Frontal cortex (tissue), 4 donors: ENCODE data around the gene PLCE1. TPM values are rescaled to one million over a fixed set of nuclear protein-coding genes. Genes with fewer than 3 reads are reported as not detected.

Experiments
- DNase-seq, 2 donors: peaks; one replicate each; pipeline ENCODE4 v3.0.0; 2012; ENCODE audit warnings: low spot score in 2 of 2
- FAIRE-seq: peaks from 2 replicates; lab custom pipeline; 2012; peaks lifted over from hg19 to GRCh38; lab: Jason Lieb, UNC
- total RNA-seq: library from RNA; depleted of rRNA; stranded (reverse); fragments of >200 nt; gene quantifications from one replicate; pipeline ENCODE4 v1.2.3, GENCODE V29; 2014
- donor health status: control.
- donor health status: control.
- donor health status: control.

Gene PLCE1
- total RNA-seq, 1 donor from 2014 or later, result 4.9 TPM

DNA sequence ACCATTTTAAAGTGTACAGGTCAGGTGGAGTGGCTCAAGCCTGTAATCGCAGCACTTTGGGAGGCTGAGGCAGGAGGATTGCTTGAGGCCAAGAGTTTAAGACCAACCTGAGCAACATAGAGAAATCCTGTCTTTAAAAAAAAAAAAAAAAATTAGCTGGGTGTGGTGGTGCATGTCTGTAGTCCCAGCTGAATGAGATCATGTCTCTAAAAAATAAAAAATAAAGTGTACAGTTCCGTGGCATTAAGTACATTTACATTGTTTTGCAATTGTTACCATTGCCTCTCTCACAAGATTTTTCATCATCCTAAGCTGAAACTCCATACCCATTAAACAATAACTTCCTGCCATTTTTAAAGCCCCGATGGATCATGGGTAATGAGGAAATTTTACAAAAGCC, 20.6 kb downstream of the PLCE1 start:
- DNase-seq (no peak), FAIRE-seq (no peak)

GRCh38 chr10:94016727-94017714, 23.3 kb downstream of the PLCE1 start:
- DNase-seq (no peak), FAIRE-seq (no peak)

DNA sequence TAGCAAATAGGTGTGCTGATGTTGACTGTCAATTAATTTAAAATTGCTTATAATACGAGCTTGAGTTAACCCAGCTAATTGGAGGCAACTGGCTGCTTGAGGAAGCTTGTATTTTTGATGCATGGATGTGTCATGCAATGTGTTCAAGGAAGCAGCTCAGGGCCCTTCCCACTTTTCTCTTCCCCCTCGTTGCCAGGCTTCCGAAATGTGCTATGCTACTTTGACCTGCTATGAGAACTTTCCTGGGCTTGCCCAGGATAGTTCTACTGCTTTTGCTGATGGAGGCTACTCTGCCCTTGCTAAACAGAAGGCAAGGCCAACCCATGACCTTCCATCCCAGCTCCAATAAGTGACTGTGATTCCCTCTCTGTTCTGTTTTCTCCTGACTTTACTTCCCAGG, 24.4 kb downstream of the PLCE1 start:
- DNase-seq (no peak), FAIRE-seq (no peak)

- no peak for FAIRE-seq
- no peak for DNase-seq
These were observed 30.2 kb downstream of the PLCE1 start for GRCh38 chr10:94023906-94024305.

DNA sequence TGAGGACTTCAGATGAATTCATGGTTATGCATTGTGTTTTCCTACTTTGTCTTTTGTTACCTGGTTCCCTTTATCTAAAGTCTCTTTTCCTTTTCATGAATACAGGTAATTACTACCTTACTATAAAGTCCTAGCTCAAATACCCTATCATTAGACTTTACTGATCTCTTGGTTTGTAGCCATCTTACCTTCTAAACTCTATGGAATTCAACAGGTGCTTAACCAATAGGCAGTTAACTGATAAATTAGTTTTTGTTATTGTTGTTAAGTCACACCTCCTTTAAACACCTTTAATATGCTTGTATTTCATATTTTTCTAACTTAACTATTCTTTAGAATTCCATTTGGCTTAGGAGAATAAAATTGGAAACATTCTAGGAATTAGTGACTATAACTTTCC, 30.7 kb downstream of the PLCE1 start:
- FAIRE-seq, result no peak
- no peak for DNase-seq

DNA sequence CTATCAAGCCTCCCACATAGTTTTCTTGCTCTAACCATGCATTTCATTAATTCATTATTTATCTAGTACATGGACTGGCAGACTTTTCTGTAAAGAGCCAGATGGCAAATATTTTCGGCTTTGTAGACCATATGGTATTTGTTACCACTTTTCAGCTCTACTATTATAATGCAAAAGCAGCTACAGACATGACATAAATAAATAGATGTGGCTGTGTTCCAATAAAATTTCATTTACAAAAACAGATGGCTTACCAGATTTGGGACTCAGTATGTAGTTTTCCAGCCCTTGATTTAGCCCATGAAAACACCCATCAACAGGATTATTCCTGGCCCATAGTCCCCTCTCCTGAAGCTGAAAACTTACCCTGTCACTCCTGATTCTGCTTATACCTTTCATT, 32.1 kb downstream of the PLCE1 start:
- no peak for DNase-seq
- no peak for FAIRE-seq

- DNase-seq, result no peak
- no peak for FAIRE-seq
These were observed 33.5 kb downstream of the PLCE1 start for GRCh38 chr10:94027197-94027596.

GRCh38 chr10:94029955-94030354, 36.2 kb downstream of the PLCE1 start:
- FAIRE-seq, result no peak

DNA sequence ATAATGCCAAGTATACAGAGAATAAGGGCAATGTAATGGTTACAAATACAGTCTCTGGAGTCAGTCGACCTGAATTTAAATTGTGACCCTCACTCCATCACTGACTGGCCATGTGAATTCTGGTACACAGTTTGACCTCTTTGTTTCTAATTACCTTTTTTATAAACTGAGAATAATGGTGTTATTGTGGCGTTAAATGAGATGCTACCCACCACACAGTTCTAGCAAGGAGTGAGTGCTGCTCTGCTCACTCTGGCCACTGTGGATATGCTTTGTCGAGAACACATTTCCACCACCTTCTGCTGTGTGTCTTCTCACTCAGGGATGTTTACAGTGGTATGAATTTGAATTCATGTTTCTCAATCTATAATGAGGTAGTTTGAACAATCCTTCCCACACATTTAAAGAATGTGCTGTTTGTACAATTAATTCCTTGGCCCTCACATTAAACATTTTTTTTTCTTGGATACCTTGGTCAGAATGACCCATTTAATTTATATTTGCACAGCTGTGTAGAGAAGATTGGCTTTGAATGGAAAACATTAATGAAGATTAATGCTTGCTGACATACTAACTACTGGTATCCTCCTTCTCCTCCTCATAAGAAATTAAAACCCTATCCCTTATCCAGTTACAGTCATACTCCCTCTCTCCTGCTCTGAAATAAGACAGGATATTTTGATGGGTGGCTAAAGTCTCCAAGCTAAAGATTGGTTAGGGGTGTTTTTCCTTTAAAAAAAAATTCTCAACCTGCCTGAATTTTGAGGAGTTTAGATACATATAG, 42.4 kb downstream of the PLCE1 start:
- DNase-seq (no peak), FAIRE-seq (no peak)

More at GRCh38 chr10:94029955-94030354, 36.2 kb downstream of the PLCE1 start:
- no peak for DNase-seq

- DNase-seq (no peak), FAIRE-seq (no peak)
These were observed 43.0 kb downstream of the PLCE1 start for GRCh38 chr10:94036766-94037033.

DNA sequence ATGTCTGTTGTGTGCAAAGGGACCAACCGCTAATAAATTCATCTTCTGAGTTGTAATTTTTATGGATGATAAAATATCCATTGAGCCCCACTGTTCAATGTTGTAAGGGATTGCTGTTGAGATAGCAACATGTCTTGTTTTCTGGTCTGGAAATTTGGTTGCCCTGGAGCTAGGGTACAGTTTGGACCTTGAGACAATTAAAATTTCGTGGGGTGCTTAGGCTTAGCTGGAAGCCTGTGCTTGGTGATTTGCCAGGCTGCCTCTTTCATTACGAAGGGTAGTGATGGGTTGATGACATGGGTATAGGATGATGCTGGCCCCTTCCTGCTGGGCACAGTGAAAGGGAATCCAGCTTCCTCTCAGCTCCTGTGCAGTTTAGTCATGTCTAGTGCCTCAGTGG, 43.6 kb downstream of the PLCE1 start:
- FAIRE-seq (no peak), DNase-seq (no peak)

DNA sequence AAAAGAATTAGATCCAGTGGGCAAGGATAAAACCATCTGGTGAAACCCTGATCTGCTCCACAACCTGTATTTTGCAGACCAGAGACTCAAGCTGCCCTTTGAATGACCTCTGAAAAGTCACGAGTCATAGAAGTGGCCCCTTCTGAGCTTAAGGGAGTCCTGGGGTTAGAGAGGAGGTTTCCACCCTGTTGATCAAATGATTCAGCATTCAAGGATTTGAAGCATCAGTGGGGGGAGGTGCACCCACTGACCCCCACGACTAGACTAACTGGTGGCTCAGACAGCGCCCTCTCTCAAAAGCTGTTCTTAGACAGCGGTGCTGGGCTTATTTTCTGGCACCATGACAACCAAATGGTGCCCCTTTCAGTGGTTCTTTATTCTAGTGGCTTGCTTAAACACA, 44.3 kb downstream of the PLCE1 start:
- DNase-seq, result no peak
- FAIRE-seq, result no peak

DNA sequence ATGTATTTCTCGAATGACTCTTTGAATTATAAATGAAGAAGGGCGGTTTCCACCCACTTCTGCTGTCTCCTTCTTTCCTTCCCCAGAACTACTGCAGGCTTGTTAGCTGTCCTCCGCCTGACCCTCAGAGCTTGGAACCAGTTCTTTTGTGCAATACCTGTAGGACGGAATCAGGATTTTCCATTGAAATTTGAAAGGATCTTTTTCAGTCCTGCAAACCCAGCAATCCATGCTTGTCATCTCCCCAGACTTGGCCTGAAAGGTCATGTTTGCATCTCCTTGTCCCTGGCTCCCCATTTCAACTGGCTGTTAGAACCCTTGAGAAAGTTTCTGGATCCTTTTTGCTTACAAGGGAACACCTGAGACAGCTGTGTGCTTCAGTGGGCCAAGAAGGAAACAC, 47.5 kb downstream of the PLCE1 start:
- DNase-seq (no peak), FAIRE-seq (no peak)

DNA sequence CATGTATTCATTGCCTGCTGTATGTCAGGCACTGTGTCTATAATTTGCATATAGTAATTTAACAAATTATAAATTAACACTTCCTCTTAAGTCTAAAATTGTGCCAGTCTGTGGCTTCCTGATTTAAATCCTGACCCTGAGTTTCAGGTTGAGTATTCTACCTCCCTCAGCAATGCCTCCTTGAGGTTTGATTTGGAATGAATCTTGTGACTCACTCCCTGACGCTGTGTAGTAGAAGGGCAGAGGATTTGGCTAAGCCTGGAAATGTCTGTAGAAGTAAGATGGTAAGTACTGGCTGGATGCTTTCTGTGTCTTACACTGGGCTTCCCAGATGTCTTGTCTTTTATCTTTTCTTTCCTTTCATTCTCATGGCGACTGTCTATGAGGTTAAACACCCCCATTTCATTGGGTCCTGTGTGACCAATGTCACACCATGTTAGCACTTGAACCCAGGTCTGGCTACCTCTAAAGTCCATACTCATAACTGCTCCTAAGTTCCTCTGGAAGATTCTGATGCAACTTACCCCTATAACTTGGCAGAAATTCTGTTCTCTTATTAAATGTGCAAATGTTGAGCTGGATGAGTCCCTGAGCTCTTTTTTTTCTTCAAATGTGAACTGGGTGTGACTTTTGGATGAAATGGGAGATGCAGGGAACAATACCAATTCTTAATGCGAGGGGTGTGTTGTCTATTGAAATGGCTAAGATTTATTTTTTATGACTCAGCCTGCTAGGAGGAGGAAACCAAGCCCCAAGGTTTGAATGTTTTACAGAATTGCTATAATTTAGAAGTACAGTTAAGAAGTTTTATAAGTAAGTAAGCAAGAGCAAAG, 48.5 kb downstream of the PLCE1 start:
- DNase-seq, result no peak
- FAIRE-seq, result no peak

- DNase-seq (no peak), FAIRE-seq (no peak)
These were observed 49.1 kb downstream of the PLCE1 start for GRCh38 chr10:94042834-94043175.

Other genes with a start within 250 kb of the PLCE1 start
- gene LGI1, start 236.0 kb upstream of the PLCE1 start, total RNA-seq, result 23.2 TPM
- 5.7 TPM for gene SLC35G1, start 100.0 kb upstream of the PLCE1 start, total RNA-seq